Activated B cell treated with CpG ODN at 0.5 μM for 24 hours (primary cell): Measurements from ENCODE around the gene IFT57. TPM values are rescaled to one million over a fixed set of nuclear protein-coding genes. Genes with fewer than 3 reads are reported as not detected.

Experiments
- ATAC-seq: fragments of 200-7000 bp; cut with Tn5 transposase; one replicate; pipeline ENCODE4 v1.10.0; 2021; ENCODE audit warnings: low read depth, mild to moderate bottlenecking, moderate library complexity
- CTCF ChIA-PET: fragments of 350-600 bp; sonication (Branson Sonifier 250); formaldehyde crosslinking; loops from one replicate; lab custom pipeline; 2021; ENCODE audit warnings: antibody characterized with exemption; lab: Charles Lee
- POLR2A ChIA-PET: fragments of 350-600 bp; sonication (Branson Sonifier 250); formaldehyde crosslinking; loops from one replicate; lab custom pipeline; 2021; ENCODE audit warnings: antibody characterized with exemption; lab: Charles Lee
- DNase-seq: peaks from one replicate; pipeline ENCODE4 v3.0.0; 2022
- H3K27ac Mint-ChIP-seq: one replicate; pipeline ENCODE4 v1.8.0; 2020; ENCODE audit warnings: mixed read lengths
- H3K27me3 Mint-ChIP-seq: one replicate; pipeline ENCODE4 v1.8.0; 2021; ENCODE audit warnings: mixed read lengths
- H3K36me3 Mint-ChIP-seq: one replicate; pipeline ENCODE4 v1.8.0; 2021; ENCODE audit warnings: low read depth, mixed read lengths
- H3K4me1 Mint-ChIP-seq: one replicate; pipeline ENCODE4 v1.8.0; 2021; ENCODE audit warnings: mixed read lengths
- H3K4me3 Mint-ChIP-seq: one replicate; pipeline ENCODE4 v1.8.0; 2020; ENCODE audit warnings: mild to moderate bottlenecking, mixed read lengths
- H3K9me3 Mint-ChIP-seq: one replicate; pipeline ENCODE4 v1.8.0; 2020; ENCODE audit warnings: mixed read lengths
- intact Hi-C: fragments of 100-400 bp; cut with micrococcal nuclease; formaldehyde crosslinking; loops from one replicate; pipeline ENCODE4 v1.15.1; 2024
- total RNA-seq: library from RNA; stranded (reverse); gene quantifications from 2 replicates; pipeline ENCODE4 v1.2.3, GENCODE V29; 2022
- TF ChIP-seq, protein P1 (sequence below): fragments of 200-600 bp; IDR thresholded peaks from one replicate; pipeline ENCODE4 v1.8.0; 2022; ENCODE audit warnings: antibody characterized with exemption, mild to moderate bottlenecking

Gene IFT57
- total RNA-seq, 1 donor from 2014 or later = 63.2 TPM

DNA sequence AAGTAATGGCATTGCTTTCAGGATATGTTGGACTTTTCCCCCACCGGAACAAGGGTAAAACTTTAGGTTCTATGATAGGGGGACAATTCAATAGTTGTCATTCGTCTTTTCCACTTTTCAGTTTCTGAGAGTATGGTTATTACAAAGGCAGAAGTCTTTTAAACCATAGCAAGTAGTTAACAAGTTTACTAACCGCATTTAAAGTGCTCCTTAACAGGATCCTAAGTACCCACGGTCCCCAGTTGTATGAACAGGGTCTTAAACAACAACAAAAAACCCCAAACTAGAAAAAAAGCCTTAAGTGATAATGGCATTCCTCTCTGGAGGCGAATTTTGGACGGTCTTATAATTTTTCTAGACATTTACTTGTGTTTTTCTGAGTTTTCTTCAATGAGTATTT lies 831 bp downstream of the IFT57 start:
- DNase-seq = no peak
- peak overlapping the region; percentile 100 for H3K27ac Mint-ChIP-seq
- ChIA-PET CTCF (interaction anchor here (1.4 kb wide), 1 partner anchor 98 kb away, joined by 3 read pairs; no protein-coding TSS in a partner anchor), POLR2A (interaction anchor here (0.7 to 4.7 kb wide), 10 partner anchors 63 to 368 kb away, joined by 3 to 75 read pairs (median 4); partner anchors contain the start of genes CIP2A and DZIP3)
- TF ChIP-seq, protein P1, sequence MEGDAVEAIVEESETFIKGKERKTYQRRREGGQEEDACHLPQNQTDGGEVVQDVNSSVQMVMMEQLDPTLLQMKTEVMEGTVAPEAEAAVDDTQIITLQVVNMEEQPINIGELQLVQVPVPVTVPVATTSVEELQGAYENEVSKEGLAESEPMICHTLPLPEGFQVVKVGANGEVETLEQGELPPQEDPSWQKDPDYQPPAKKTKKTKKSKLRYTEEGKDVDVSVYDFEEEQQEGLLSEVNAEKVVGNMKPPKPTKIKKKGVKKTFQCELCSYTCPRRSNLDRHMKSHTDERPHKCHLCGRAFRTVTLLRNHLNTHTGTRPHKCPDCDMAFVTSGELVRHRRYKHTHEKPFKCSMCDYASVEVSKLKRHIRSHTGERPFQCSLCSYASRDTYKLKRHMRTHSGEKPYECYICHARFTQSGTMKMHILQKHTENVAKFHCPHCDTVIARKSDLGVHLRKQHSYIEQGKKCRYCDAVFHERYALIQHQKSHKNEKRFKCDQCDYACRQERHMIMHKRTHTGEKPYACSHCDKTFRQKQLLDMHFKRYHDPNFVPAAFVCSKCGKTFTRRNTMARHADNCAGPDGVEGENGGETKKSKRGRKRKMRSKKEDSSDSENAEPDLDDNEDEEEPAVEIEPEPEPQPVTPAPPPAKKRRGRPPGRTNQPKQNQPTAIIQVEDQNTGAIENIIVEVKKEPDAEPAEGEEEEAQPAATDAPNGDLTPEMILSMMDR = no peak
- ATAC-seq = no peak
- H3K36me3 Mint-ChIP-seq = peaks cover 30% of the 10 kb centered on the region
- peaks cover 74% of the 10 kb centered on the region for H3K4me1 Mint-ChIP-seq
- H3K9me3 Mint-ChIP-seq = no peaks in the 10 kb centered on the region
- H3K4me3 Mint-ChIP-seq = peak overlapping the region; percentile 100
- intact Hi-C loops = loop anchor here (5.0 kb wide), 2 partner anchors 699 to 979 kb away; partner anchors contain the start of gene BBX
- H3K27me3 Mint-ChIP-seq = no peaks in the 10 kb centered on the region

DNA sequence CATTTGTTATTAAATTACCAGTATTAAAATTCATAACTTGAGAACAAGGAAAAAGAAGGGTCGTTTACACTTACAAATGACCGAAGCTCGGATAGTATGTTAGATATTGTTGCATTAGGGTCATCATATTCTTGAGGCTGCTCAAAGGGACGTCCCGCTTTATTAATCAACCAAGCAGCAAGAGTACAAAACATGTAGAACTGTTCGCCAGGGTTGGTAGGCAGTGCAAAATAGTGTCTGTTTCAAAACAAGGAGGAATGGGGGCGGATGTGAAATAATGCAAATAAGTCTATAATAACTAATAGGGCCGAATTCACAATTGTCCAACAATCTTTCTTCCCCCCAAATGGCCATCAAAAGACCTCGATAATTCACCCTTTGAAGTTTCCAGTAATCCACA lies 2.9 kb downstream of the IFT57 start:
- no peaks in the 10 kb centered on the region for H3K9me3 Mint-ChIP-seq
- DNase-seq (no peak), ATAC-seq (peak; percentile 12)
- H3K4me1 Mint-ChIP-seq = peaks cover 76% of the 10 kb centered on the region
- intact Hi-C loops = loop anchor here (5.0 kb wide), 1 partner anchor 37 kb away; no protein-coding TSS in a partner anchor
- peak overlapping the region; percentile 100 for H3K4me3 Mint-ChIP-seq
- H3K36me3 Mint-ChIP-seq = peaks cover 40% of the 10 kb centered on the region
- ChIA-PET POLR2A (interaction anchor here (1.3 to 2.1 kb wide), 3 partner anchors 94 to 130 kb away, joined by 4 to 6 read pairs (median 5); no protein-coding TSS in a partner anchor), CTCF (interaction anchor here (1.5 kb wide), 1 partner anchor 103 kb away, joined by 3 read pairs; no protein-coding TSS in a partner anchor)
- peak overlapping the region; percentile 100 for H3K27ac Mint-ChIP-seq
- no peaks in the 10 kb centered on the region for H3K27me3 Mint-ChIP-seq
- TF ChIP-seq, protein P1 = no peak

DNA sequence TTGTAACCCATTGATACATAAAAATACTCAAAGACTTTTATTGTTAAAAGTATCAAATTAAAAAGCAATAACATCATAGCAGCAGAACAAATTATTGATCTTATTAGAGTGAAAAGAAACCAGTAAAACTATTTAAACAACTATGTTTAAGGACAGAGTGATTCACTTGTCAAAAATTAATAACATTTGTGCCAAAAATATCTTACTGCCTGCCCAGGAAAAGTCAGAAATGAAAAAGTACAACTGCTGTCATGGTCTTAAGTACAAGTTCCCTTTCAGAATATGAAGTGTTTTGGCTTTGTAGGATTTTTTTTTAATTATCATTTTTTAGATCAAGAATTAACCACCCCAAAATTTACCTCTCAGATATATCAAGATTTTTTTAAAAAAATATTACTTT lies 3.4 kb downstream of the IFT57 start:
- ATAC-seq (no peak), DNase-seq (no peak)
- Mint-ChIP-seq H3K27ac (peak overlapping the region; percentile 100), H3K36me3 (peaks cover 42% of the 10 kb centered on the region), H3K4me3 (peak overlapping the region; percentile 100), H3K27me3 (no peaks in the 10 kb centered on the region), H3K9me3 (no peaks in the 10 kb centered on the region), H3K4me1 (peaks cover 71% of the 10 kb centered on the region)
- intact Hi-C loops = loop anchor here (1.0 to 5.0 kb wide), 2 partner anchors 10 to 37 kb away; no protein-coding TSS in a partner anchor
- POLR2A ChIA-PET = interaction anchor here (1.6 to 2.1 kb wide), 2 partner anchors 93 to 129 kb away, joined by 5 to 6 read pairs; no protein-coding TSS in a partner anchor
- TF ChIP-seq, protein P1 = no peak
- CTCF ChIA-PET = interaction anchor here (1.5 kb wide), 1 partner anchor 103 kb away, joined by 3 read pairs; no protein-coding TSS in a partner anchor

DNA sequence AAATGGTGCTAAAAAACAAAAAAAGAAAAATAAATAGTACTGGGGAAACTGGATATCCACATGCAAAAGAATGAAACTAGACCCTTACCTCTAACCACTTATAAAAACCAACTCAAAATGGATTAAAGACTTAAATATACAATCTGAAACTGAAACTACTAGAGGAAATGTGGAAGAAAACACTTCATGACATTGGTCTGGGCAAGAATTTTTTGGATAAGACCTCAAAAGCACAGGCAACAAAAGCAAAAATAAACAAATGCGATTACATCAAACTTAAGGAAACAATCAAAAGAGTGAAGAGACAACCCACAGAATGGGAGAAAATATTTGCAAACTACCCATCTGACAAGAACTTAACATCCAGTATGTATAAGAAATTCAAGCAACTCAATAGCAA lies 6.4 kb downstream of the IFT57 start:
- intact Hi-C loops = loop anchor here (5.0 kb wide), 1 partner anchor 34 kb away; no protein-coding TSS in a partner anchor
- Mint-ChIP-seq H3K27ac (peak overlapping the region; percentile 26), H3K9me3 (no peaks in the 10 kb centered on the region), H3K4me3 (peak overlapping the region; percentile 66), H3K4me1 (peaks cover 51% of the 10 kb centered on the region), H3K27me3 (no peaks in the 10 kb centered on the region), H3K36me3 (peaks cover 55% of the 10 kb centered on the region)
- ATAC-seq = no peak
- ChIA-PET CTCF (no interaction called here), POLR2A (interaction anchor here (0.6 kb wide), 1 partner anchor 355 kb away, joined by 3 read pairs; no protein-coding TSS in a partner anchor)
- DNase-seq = no peak
- TF ChIP-seq, protein P1 = no peak

DNA sequence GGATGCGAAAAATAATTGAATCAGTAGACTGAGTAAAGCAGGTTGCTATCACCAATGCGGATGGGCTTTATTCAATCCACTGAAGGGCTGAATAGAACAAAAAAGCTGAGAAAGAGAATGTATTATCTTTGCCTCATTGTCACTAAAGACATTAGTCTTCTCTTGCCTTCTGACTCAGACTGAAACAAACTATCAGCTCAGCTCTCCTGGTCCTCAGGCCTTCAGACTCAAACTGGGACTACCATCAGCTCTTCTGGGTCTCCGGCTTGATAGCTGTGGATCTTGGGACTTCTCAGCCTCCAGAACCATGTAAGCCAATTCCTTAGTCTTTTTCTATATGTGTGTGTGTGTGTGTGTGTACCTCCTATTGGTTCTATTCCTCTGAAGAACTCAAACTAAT lies 12.6 kb downstream of the IFT57 start:
- intact Hi-C loops = loop anchor here (1.0 kb wide), 2 partner anchors 9 kb away; no protein-coding TSS in a partner anchor
- H3K27ac Mint-ChIP-seq = peak overlapping the region; percentile 54
- no peak overlapping the region for H3K4me3 Mint-ChIP-seq
- POLR2A ChIA-PET = interaction anchor here (0.9 kb wide), 2 partner anchors 13 to 84 kb away, joined by 3 to 6 read pairs; no protein-coding TSS in a partner anchor
- CTCF ChIA-PET = no interaction called here
- H3K27me3 Mint-ChIP-seq = no peaks in the 10 kb centered on the region
- TF ChIP-seq, protein P1 = no peak
- no peaks in the 10 kb centered on the region for H3K9me3 Mint-ChIP-seq
- H3K4me1 Mint-ChIP-seq = peaks cover 31% of the 10 kb centered on the region
- ATAC-seq = no peak
- no peak for DNase-seq
- peaks cover 68% of the 10 kb centered on the region for H3K36me3 Mint-ChIP-seq
